ENCODE measurements around the gene TMTC2. TPM values are rescaled to one million over a fixed set of nuclear protein-coding genes. Genes with fewer than 3 reads are reported as not detected.

TMTC2 gene
- total RNA-seq, 2 experiments from 2014 or later: 1.8 to 2.1 TPM

DNA sequence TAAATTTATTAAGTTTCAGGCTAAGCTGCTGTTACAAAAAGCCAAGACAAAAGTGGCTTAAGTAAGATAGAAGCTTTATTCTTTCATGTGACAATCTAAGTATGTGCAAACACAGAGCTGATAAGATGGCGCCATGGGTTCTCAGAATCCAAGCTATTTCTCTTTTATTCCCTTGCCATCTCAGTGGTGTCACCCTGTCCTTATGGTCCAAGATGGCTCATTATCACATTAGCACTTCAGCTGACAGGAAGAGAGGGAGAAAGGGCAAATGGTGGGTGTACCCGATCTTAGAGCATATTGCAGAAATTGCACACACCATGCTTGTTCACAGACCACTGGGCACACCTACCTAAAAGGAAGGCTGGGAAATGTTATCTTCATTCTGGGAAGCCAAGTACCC lies 211.7 kb downstream of the TMTC2 start:
- no peaks in the 10 kb centered on the region for H3K4me1 ChIP-seq (ENCODE audit: insufficient read depth, low read length)
- Mint-ChIP-seq H3K36me3 (ENCODE audit: low read depth) (no peaks in the 10 kb centered on the region), H3K9me3 (no peaks in the 10 kb centered on the region), H3K4me1 (ENCODE audit: low read depth) (no peaks in the 10 kb centered on the region), H3K4me3 (no peak overlapping the region), H3K27me3 (no peaks in the 10 kb centered on the region), H3K27ac (no peak overlapping the region)
- CTCF ChIA-PET: no interaction called here
- POLR2A ChIA-PET: interaction anchor here (0.6 kb wide), 1 partner anchor 10 kb away, joined by 3 read pairs; no protein-coding TSS in a partner anchor
- TF ChIP-seq, protein P1, sequence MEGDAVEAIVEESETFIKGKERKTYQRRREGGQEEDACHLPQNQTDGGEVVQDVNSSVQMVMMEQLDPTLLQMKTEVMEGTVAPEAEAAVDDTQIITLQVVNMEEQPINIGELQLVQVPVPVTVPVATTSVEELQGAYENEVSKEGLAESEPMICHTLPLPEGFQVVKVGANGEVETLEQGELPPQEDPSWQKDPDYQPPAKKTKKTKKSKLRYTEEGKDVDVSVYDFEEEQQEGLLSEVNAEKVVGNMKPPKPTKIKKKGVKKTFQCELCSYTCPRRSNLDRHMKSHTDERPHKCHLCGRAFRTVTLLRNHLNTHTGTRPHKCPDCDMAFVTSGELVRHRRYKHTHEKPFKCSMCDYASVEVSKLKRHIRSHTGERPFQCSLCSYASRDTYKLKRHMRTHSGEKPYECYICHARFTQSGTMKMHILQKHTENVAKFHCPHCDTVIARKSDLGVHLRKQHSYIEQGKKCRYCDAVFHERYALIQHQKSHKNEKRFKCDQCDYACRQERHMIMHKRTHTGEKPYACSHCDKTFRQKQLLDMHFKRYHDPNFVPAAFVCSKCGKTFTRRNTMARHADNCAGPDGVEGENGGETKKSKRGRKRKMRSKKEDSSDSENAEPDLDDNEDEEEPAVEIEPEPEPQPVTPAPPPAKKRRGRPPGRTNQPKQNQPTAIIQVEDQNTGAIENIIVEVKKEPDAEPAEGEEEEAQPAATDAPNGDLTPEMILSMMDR (IDR thresholded peaks at IDR 0.05): no peak
- intact Hi-C loops (cut with DNase I, micrococcal nuclease): no loop called here
- H3K27ac ChIP-seq (ENCODE audit: low read depth in 1 of 2, low read length in 2 of 2): no peak overlapping the region
- DNase-seq: no peak
- H3K36me3 ChIP-seq (ENCODE audit: insufficient read depth, low read length): no peaks in the 10 kb centered on the region
- no peak for ATAC-seq (ENCODE audit: poor library complexity)
- no peaks in the 10 kb centered on the region for H3K27me3 ChIP-seq (ENCODE audit: control insufficient read depth in 1 of 2, insufficient read depth in 2 of 2, low read length in 2 of 2)
- H3K9me3 ChIP-seq (ENCODE audit: control insufficient read depth in 1 of 2, insufficient read depth in 1 of 2, low read length in 2 of 2): no peaks in the 10 kb centered on the region
- no peak overlapping the region for H3K4me3 ChIP-seq (ENCODE audit: low read length)

DNA sequence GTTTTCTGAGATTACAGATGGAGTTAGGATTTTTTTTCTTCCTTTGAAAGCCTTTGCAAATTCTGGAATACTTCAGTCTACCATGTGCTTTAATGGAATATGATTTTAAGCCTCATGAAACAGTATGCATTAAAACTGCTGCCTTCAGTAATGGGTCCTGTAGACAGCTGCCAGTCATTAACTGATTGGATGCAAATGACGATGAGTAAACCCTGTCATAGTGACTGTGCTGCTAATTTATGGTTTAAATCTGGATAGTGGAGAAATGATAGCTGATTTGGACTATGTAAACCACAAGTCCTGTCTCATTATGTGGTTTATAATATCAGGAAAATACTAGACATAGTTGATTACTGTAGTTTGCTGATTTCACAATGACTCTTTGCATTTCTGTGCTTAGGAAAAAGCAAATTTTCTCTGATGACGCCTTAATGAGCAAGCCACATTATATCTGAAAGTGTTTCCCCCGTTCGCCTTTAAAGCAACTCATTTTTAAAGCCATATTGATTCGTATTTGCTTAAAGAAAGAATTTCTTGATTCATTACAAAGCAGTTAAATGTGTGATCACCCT lies 217.6 kb downstream of the TMTC2 start:
- no peak for ATAC-seq (ENCODE audit: poor library complexity)
- intact Hi-C loops (cut with DNase I, micrococcal nuclease): no loop called here
- H3K36me3 Mint-ChIP-seq (ENCODE audit: low read depth): no peaks in the 10 kb centered on the region
- no peak overlapping the region for H3K27ac Mint-ChIP-seq
- H3K9me3 Mint-ChIP-seq: no peaks in the 10 kb centered on the region
- DNase-seq: no peak
- ChIA-PET POLR2A (no interaction called here), CTCF (interaction anchor here (0.7 kb wide), 1 partner anchor 293 kb away, joined by 4 read pairs; no protein-coding TSS in a partner anchor)
- TF ChIP-seq, protein P1 (IDR thresholded peaks at IDR 0.05): no peak
- H3K36me3 ChIP-seq (ENCODE audit: insufficient read depth, low read length): no peaks in the 10 kb centered on the region
- H3K27ac ChIP-seq (ENCODE audit: low read depth in 1 of 2, low read length in 2 of 2): no peak overlapping the region
- no peaks in the 10 kb centered on the region for H3K4me1 Mint-ChIP-seq (ENCODE audit: low read depth)
- no peaks in the 10 kb centered on the region for H3K27me3 Mint-ChIP-seq
- no peaks in the 10 kb centered on the region for H3K4me1 ChIP-seq (ENCODE audit: insufficient read depth, low read length)
- H3K4me3 Mint-ChIP-seq: no peak overlapping the region
- no peak overlapping the region for H3K4me3 ChIP-seq (ENCODE audit: low read length)
- no peaks in the 10 kb centered on the region for H3K27me3 ChIP-seq (ENCODE audit: control insufficient read depth in 1 of 2, insufficient read depth in 2 of 2, low read length in 2 of 2)
- H3K9me3 ChIP-seq (ENCODE audit: control insufficient read depth in 1 of 2, insufficient read depth in 1 of 2, low read length in 2 of 2): no peaks in the 10 kb centered on the region

DNA sequence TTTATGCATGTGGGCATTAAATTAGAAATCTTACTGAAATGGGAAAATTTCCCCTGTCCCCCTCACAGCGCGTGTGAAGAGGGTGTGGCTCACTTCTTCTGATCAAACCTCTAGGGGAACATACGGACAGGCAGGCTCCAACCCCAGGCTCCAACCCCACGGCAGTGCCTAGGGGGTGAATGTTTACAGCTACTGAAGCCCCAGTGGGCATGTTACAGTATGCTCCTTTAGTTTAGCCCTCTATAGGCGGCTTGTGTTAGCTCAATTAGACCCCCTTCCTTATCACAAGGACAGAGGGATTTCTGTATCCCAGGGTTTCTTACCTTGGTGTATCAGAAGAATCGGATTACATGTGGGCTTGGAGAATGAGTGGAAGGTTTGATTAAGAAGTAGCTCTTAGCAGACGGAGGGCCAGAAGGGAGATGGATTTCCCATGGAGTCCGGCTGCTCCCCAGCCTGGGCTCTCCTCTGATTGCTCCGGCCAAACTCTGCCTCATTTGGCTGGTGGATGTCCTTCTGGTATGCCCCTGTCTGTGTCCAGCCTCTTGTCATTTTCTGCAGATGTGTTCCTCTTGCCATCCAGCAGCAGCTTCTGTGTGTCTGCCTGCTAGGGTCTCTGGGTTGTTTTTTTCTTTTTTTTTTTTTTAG lies 223.7 kb downstream of the TMTC2 start:
- Histone ChIP-seq H3K27me3 (ENCODE audit: control insufficient read depth in 1 of 2, insufficient read depth in 2 of 2, low read length in 2 of 2) (no peaks in the 10 kb centered on the region), H3K4me3 (ENCODE audit: low read length) (no peak overlapping the region), H3K27ac (ENCODE audit: low read depth in 1 of 2, low read length in 2 of 2) (no peak overlapping the region), H3K36me3 (ENCODE audit: insufficient read depth, low read length) (no peaks in the 10 kb centered on the region), H3K4me1 (ENCODE audit: insufficient read depth, low read length) (no peaks in the 10 kb centered on the region), H3K9me3 (ENCODE audit: control insufficient read depth in 1 of 2, insufficient read depth in 1 of 2, low read length in 2 of 2) (no peaks in the 10 kb centered on the region)
- intact Hi-C loops (cut with DNase I, micrococcal nuclease): no loop called here
- Mint-ChIP-seq H3K4me1 (ENCODE audit: low read depth) (no peaks in the 10 kb centered on the region), H3K27me3 (no peaks in the 10 kb centered on the region), H3K9me3 (no peaks in the 10 kb centered on the region), H3K4me3 (no peak overlapping the region), H3K27ac (no peak overlapping the region), H3K36me3 (ENCODE audit: low read depth) (no peaks in the 10 kb centered on the region)
- ChIA-PET CTCF (no interaction called here), POLR2A (no interaction called here)
- TF ChIP-seq, protein P1 (IDR thresholded peaks at IDR 0.05): no peak
- ATAC-seq (ENCODE audit: poor library complexity) (no peak), DNase-seq (no peak)

All from CD4-positive, alpha-beta T cell (primary cell).